CD4-positive, alpha-beta T cell treated with Interleukin-4 for 1 hour (primary cell): ENCODE data around the gene POLD4.
"Not testable (repeated sequence)": the region's sequence is repeated elsewhere in the genome, so short reads cannot be mapped to it uniquely, and the experiment has no call there.

Source experiments
- DNase-seq, 2 donors: peaks; one replicate each; pipeline ENCODE4 v3.0.0-alpha.2; 2020 to 2022

POLD4 gene

GRCh38 chr11:67353317-67354074, at the start of gene POLD4:
Gene POLD4, minus strand, starts transcription at chr11:67353546. Its CDS starts 147 bp downstream, at chr11:67353399.
- peak; percentile 96 for DNase-seq

- DNase-seq, result not testable (repeated sequence)
Observed at GRCh38 chr11:67403085-67403484, 49.7 kb upstream of the POLD4 start.

- not testable (repeated sequence) for DNase-seq
Observed at GRCh38 chr11:67402192-67402839, 49.0 kb upstream of the POLD4 start.

DNA sequence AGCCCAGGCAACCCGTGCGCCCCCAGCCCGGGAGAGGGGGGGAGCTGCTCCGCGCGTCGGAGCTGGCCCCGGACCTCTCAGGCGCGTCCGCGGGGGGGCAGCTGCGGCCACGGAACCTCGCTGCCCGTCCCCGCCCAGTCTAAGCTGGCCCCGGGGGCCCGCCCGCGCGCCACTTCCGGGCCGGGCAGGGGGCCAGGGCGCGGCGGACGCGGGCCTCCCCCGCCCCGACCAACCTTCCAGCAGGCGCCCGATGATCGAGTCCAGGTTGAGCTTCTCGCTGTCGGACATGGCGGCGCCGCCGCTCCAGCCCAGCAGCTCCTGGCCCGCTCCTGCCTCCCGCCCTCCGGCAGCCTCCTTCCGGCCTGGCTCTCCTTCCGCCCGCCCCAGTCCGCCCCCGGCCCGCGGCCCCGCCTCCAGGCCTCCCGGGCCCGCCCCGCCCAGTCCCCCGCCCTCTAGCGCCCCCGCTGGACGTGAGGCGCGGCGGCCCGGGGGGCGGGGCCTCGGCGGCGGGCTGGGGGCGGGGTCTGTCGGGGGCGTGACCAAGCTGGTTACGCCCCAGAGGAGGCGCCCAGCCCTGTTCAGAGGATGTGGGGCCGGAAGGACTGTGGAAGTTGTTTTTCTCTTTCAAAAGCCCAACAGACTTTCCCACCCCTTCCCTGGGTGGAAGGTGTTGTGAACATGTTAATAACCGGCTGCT, 48.3 kb upstream of the POLD4 start, which contains the start of gene PPP1CA:
TSS of gene PPP1CA (minus strand) at position 364 of the 697 bp plus-strand sequence. CDS start at position 288, 76 bp downstream.
- DNase-seq, result peak; percentile 89 to 91

DNA sequence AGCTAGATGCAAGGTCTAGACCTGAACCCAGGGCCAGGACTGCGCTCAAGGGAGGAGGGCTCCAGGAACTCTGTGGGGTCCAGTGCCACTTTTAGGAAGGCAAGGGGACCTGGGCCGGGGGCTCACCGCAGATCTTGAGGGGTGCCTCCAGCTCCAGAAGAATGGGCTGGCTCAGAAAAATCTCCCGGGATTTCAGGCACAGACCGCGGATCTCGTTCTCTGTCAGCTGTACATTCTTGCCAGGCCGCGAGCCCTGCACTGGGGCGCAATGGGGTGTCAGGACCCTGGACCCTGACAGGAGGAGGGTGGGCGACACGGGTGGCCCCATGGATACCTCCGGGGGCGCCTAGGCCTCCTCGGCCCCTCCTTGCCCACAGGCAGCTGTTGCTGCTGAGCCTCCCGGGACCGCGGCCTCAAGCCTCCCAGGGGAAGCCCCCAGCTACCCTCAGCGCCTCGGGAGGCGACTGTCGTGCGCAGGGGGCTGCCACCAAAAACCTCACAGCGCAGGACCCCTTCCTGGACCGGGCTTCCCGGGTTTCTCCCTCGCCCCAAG, 47.7 kb upstream of the POLD4 start:
- no peak for DNase-seq

DNA sequence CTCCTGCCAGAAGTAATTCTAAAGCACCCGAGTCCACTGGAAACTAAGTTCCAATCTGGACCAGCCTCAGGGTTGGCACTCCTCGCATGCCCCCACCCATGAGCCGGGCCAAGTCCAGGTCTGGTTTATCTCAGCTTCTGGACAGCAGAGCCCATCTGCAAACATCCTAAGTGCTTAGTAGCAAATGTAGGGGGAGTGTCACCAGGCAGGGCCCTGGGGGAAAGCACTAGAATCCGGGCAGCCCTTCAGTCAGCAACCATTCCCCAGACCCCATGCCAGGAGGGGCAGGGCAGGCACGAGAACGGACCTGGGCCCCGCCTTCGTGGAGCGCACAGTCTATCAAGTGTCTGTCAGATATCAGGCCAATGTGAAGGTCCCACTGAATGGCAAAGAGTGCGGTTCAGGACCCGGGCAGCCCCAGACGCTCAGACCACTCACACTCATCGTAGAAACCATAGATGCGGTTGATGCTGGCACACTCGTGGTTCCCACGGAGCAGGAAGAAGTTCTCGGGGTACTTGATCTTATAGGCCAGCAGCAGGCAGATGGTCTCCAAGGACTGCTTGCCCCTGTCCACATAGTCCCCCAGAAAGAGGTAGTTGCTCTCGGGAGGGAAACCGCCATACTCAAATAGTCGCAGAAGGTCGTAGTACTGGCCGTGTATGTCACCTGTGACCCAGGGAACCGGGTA, 47.0 kb upstream of the POLD4 start:
- DNase-seq, result no peak

- no peak for DNase-seq
Observed at GRCh38 chr11:67398661-67399563, 45.6 kb upstream of the POLD4 start.

DNA sequence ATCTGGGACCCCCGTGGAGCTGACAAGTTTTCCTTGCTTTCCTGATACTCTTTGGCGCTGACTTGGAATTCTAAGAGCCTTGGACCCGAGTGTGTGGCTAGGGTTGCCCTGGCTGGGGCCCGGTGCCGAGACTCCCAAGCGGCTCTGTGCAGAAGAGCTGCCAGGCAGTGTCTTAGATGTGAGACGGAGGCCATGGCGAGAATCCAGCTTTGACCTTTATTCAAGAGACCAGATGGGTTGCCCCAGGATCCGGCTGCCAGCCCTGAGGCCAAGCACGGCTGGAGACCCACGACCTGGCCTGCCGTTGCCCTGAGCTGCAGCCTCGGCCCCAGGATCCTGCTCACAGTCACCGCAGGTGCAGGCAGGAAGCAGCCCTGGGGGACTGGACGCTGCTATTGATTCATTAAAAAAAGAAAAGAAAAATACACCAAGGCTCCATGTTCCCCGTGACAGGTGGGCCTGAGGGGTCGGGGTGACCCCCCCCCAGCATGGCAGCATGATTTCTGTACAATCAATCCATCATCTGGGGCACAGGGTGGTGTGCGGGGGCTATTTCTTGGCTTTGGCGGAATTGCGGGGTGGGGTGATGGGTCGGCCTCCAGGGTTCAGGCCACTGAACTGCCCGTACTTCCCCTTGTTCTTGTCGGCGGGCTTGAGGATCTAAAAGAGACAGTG, 44.8 kb upstream of the POLD4 start:
- no peak for DNase-seq

- no peak for DNase-seq
Observed at GRCh38 chr11:67397536-67397935, 44.2 kb upstream of the POLD4 start.

- DNase-seq, result no peak
Observed at GRCh38 chr11:67396587-67397389, 43.4 kb upstream of the POLD4 start.

GRCh38 chr11:67396259-67396581, 42.9 kb upstream of the POLD4 start:
- DNase-seq, result no peak

DNA sequence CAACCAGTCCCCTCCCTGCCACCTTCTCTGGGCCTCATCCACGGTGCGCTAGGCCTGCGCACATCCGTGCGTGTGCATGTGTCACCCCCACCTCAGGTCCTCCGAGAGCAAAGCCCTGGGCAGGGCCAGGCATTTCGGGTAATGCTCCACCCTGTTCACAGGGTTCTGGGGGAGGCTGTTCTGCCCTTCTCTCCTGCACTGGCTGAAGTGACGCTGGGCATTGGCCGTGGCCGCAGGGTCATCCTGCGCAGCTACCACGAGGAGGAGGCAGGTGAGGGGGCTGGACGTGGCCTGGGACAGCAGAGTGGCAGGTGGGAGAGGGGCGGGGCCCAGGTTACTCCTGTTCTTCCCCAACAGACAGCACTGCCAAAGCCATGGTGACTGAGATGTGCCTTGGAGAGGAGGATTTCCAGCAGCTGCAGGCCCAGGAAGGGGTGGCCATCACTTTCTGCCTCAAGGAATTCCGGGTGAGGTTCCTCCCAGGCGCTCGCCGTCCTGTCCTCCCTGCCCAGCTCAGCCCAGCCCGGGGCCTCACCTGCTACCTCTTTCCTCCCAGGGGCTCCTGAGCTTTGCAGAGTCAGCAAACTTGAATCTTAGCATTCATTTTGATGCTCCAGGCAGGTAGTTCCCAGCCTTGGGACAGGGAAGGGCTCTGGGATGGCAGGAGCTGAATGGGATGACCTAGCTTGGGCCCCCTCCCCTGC, 42.4 kb upstream of the POLD4 start:
- DNase-seq, result no peak

DNA sequence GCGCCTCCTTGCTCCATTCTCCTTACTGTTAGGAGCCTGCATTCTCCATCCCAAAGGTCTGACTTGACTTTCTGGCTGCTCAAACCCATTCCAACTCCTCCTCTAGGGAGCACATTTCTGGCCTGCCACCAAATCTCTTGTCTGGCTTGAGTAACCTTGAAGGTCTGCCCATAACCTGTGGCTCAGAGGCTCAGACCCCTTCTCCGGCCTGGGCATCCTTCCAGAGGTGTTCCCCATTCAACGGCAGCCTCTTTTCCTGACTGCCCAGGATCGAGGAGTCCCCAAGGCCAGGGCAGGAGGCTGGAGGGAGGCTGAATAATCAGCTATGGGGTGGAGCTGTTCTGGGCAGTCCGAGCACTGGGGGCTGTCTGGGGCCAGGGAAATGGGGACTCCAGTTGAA, 40.6 kb upstream of the POLD4 start:
- DNase-seq, result no peak

DNA sequence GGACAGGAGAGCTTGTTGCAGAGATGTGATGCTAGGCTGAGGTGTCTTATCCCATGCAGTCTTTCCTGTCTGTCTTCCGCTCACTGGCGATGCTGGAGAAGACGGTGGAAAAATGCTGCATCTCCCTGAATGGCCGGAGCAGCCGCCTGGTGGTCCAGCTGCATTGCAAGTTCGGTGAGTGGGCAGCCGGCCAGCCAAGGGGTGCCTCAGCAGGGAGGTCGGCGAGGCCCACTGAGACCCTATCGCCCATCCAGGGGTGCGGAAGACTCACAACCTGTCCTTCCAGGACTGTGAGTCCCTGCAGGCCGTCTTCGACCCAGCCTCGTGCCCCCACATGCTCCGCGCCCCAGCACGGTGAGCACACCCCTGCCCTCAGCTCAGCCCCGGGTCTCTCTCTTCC, 40.1 kb upstream of the POLD4 start:
- no peak for DNase-seq

- DNase-seq, result no peak
Observed at GRCh38 chr11:67392183-67392715, 38.9 kb upstream of the POLD4 start.

DNA sequence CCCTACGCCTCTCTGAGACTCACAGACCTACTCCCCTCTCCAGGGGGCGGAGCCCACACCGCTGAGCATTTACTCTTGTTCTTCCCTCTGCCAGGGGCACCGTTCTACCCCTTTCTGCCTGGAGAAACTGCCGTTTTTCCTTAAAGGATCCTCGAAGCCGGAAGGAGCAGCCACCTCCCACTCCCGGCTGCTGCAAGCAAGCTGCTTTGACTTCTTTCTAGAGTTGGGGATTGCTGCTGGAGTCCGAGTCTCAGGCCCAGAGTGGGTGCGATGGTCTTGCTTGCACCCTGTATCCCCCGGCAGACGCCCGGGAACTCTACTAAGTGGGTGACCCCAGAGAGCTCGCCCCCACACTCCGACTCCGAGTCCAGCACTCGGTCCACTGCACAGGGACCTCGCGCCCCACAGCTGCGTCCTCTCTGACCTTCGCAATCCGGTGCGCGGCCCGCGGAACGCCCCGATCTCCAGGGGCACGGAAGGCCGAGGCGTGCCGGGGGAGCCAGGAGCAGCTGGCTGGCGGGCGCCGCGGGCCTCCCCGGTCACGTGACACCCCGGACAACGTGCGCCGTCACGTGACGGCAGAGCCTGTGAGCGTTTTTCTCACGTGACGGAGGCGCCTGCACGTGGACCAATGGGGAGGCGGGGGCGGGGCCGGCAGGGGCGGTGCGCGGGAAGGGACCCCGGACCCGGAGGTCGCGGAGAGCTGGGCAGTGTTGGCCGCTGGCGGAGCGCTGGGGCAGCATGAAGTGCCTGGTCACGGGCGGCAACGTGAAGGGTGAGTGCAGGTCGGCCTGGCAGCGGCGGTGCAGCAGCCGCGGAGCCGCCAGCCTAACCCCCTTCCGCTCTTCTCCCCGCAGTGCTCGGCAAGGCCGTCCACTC, 38.2 kb upstream of the POLD4 start, which contains the start of gene RAD9A:
TSS of gene RAD9A (plus strand) at position 683 of the 879 bp plus-strand sequence. CDS start at position 742, 59 bp downstream.
- DNase-seq, result peak; percentile 90 to 92

GRCh38 chr11:67390947-67391303, 37.6 kb upstream of the POLD4 start:
- no peak for DNase-seq

DNA sequence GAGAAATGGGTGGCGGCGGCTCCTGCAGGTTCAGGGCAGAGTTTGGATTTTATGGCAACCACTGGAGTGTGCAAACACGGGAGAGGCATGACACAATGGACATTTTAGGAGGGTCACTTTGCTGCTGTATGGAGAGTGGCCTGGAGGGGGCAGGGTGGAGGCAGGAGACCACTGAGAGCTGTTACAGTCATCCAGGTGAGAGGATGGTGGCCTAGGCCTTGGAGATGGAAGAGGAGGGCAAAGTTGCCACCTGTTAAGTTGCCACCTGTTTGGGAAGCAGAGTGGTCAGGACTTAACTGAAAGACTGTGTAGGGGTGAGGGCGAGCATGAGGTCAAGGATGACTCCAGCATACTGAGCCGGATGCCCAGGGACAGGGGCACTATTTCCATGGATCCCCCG, 36.1 kb upstream of the POLD4 start:
- peak; percentile 63 to 68 for DNase-seq
